A549 (cell line): ENCODE results near the gene MYO1C.
"Not testable (repeated sequence)": the region's sequence is repeated elsewhere in the genome, so short reads cannot be mapped to it uniquely, and the experiment has no call there.

Experiments used
- CTCF ChIP-seq: fragments of >200 bp; sonication (Bioruptor Twin); formaldehyde crosslinking; IDR thresholded peaks from 3 replicates; pipeline ENCODE4 v1.5.1; 2016
- ELK1 ChIP-seq: fragments of 150-350 bp; IDR thresholded peaks from 2 replicates; pipeline ENCODE4 v1.6.1; 2014; ENCODE audit warnings: low read depth, mild to moderate bottlenecking, low read length
- ESRRA ChIP-seq: fragments of 150-350 bp; IDR thresholded peaks from 2 replicates; pipeline ENCODE4 v1.6.1; 2014; ENCODE audit warnings: mild to moderate bottlenecking, low read length, borderline replicate concordance
- FOXS1 ChIP-seq: fragments of 250-450 bp; sonication (Bioruptor Pico); IDR thresholded peaks from 2 replicates; pipeline ENCODE4 v1.5.0; 2020; ENCODE audit warnings: mild to moderate bottlenecking, moderate library complexity
- HMGXB4 ChIP-seq: fragments of 250-450 bp; sonication (Bioruptor Pico); IDR thresholded peaks from 2 replicates; pipeline ENCODE4 v1.5.0; 2021; ENCODE audit warnings: mild to moderate bottlenecking, moderate library complexity, borderline replicate concordance
- HOXA7 ChIP-seq: fragments of 250-450 bp; sonication (Bioruptor Pico); IDR thresholded peaks from 2 replicates; pipeline ENCODE4 v1.5.0; 2020; ENCODE audit warnings: mild to moderate bottlenecking, moderate library complexity
- MAZ ChIP-seq: fragments of 150-350 bp; IDR thresholded peaks from 2 replicates; pipeline ENCODE4 v1.6.1; 2014; ENCODE audit warnings: antibody characterized with exemption, low read depth, low read length, borderline replicate concordance
- POLR2A ChIP-seq: IDR thresholded peaks from 2 replicates; pipeline ENCODE4 v1.6.1; 2012; ENCODE audit warnings: mild to moderate bottlenecking, low read length
- REST ChIP-seq: fragments of 200-600 bp; sonication (generic); IDR thresholded peaks from 2 replicates; pipeline ENCODE4 v1.6.1; 2016; ENCODE audit warnings: antibody characterized with exemption, mild to moderate bottlenecking, moderate library complexity
- SMC3 ChIP-seq: fragments of >200 bp; sonication (Bioruptor Twin); formaldehyde crosslinking; IDR thresholded peaks from 3 replicates; pipeline ENCODE4 v1.6.1; 2018; ENCODE audit warnings: inconsistent platforms
- SREBF2 ChIP-seq: fragments of 450-650 bp; IDR thresholded peaks from 2 replicates; pipeline ENCODE4 v1.6.1; 2014; ENCODE audit warnings: mild to moderate bottlenecking, moderate library complexity
- TP53 ChIP-seq: fragments of 250-450 bp; sonication (Bioruptor Pico); IDR thresholded peaks from 2 replicates; pipeline ENCODE4 v1.5.0; 2021; ENCODE audit warnings: mild to moderate bottlenecking, moderate library complexity
- ZNF302 ChIP-seq: fragments of 250-450 bp; sonication (Bioruptor Pico); IDR thresholded peaks from 2 replicates; pipeline ENCODE4 v1.9.0; 2021; ENCODE audit warnings: inconsistent platforms, mild to moderate bottlenecking, moderate library complexity
- TF ChIP-seq, protein P1 (sequence below): IDR thresholded peaks from 2 replicates; pipeline ENCODE4 v1.6.1; 2012

- not testable (repeated sequence) for TF ChIP-seq FOXS1 (CRISPR knock-in tag); HOXA7; CTCF; MAZ; ZNF302 (CRISPR knock-in tag); ESRRA; SREBF2; SMC3; REST; HMGXB4 (CRISPR knock-in tag); TP53; POLR2A; ELK1
- TF ChIP-seq, protein P1, sequence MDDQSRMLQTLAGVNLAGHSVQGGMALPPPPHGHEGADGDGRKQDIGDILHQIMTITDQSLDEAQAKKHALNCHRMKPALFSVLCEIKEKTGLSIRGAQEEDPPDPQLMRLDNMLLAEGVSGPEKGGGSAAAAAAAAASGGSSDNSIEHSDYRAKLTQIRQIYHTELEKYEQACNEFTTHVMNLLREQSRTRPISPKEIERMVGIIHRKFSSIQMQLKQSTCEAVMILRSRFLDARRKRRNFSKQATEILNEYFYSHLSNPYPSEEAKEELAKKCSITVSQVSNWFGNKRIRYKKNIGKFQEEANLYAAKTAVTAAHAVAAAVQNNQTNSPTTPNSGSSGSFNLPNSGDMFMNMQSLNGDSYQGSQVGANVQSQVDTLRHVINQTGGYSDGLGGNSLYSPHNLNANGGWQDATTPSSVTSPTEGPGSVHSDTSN = not testable (repeated sequence)
These were observed 38.8 kb downstream of the MYO1C start for GRCh38 chr17:1453694-1454093.
